Keratinocyte (primary cell): ENCODE data around the gene TMEM200C.

ENCODE experiments used
- EZH2 ChIP-seq: IDR thresholded peaks from one replicate; pipeline ENCODE4 v1.6.1; 2012; ENCODE audit warnings: inconsistent platforms, mild to moderate bottlenecking, low read length, moderate library complexity
- TF ChIP-seq, protein P1 (sequence below), 3 experiments: IDR thresholded peaks in 1 of 3; conservative IDR thresholded peaks in 1 of 3; optimal IDR thresholded peaks in 1 of 3; 2 replicates in 2 of 3; 3 replicates in 1 of 3; pipeline versions ENCODE3 to v1.5.1; 2011; ENCODE audit warnings: low read length in 3 of 3, mild to moderate bottlenecking in 3 of 3, moderate library complexity in 2 of 3, control low read depth in 1 of 3, inconsistent platforms in 1 of 3; ENCODE audit not compliant: insufficient read depth in 2 of 3; ENCODE audit errors: extremely low read depth in 1 of 3

- TF ChIP-seq, protein P1, sequence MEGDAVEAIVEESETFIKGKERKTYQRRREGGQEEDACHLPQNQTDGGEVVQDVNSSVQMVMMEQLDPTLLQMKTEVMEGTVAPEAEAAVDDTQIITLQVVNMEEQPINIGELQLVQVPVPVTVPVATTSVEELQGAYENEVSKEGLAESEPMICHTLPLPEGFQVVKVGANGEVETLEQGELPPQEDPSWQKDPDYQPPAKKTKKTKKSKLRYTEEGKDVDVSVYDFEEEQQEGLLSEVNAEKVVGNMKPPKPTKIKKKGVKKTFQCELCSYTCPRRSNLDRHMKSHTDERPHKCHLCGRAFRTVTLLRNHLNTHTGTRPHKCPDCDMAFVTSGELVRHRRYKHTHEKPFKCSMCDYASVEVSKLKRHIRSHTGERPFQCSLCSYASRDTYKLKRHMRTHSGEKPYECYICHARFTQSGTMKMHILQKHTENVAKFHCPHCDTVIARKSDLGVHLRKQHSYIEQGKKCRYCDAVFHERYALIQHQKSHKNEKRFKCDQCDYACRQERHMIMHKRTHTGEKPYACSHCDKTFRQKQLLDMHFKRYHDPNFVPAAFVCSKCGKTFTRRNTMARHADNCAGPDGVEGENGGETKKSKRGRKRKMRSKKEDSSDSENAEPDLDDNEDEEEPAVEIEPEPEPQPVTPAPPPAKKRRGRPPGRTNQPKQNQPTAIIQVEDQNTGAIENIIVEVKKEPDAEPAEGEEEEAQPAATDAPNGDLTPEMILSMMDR (optimal IDR thresholded peaks at IDR 0.05 in 1 of 3, IDR thresholded peaks at IDR 0.05 in 1 of 3, conservative IDR thresholded peaks at IDR 0.05 in 1 of 3; ENCODE audit: extremely low read depth in 1 of 3, insufficient read depth in 2 of 3, low read length in 3 of 3), result no peak
- no peak for TF ChIP-seq EZH2
Observed at GRCh38 chr18:5937795-5938194, 42.5 kb upstream of the TMEM200C start.
